CD4-positive, alpha-beta T cell treated with Interleukin-15 for 1 hour (primary cell): ENCODE measurements around the gene PIN4.
A peak's percentile ranks its signal among the peaks of the same experiment; 100 is the strongest.
"Not testable (repeated sequence)": the region's sequence is repeated elsewhere in the genome, so short reads cannot be mapped to it uniquely, and the experiment has no call there.

Source experiments
- DNase-seq: peaks from one replicate; pipeline ENCODE4 v3.0.0-alpha.2; 2020

Gene PIN4

GRCh38 chrX:72181178-72182125 is at the start of gene PIN4:
Gene PIN4, plus strand, starts transcription at chrX:72181757. Its CDS starts 29 bp downstream, at chrX:72181786.
- peak; percentile 93 for DNase-seq

GRCh38 chrX:72132456-72132855 is 49.1 kb upstream of the PIN4 start:
- DNase-seq = no peak

GRCh38 chrX:72133851-72134546 is 47.6 kb upstream of the PIN4 start:
- DNase-seq = no peak

- no peak for DNase-seq
Observed at GRCh38 chrX:72137846-72138495, 43.6 kb upstream of the PIN4 start.

- no peak for DNase-seq
Observed at GRCh38 chrX:72139538-72139937, 42.0 kb upstream of the PIN4 start.

- DNase-seq = no peak
Observed at GRCh38 chrX:72141372-72142004, 40.1 kb upstream of the PIN4 start.

- DNase-seq = no peak
Observed at GRCh38 chrX:72142094-72142793, 39.3 kb upstream of the PIN4 start.

GRCh38 chrX:72142794-72143608 is 38.6 kb upstream of the PIN4 start:
- no peak for DNase-seq

- DNase-seq = no peak
Observed at GRCh38 chrX:72143609-72143907, 38.0 kb upstream of the PIN4 start.

GRCh38 chrX:72145181-72145580 is 36.4 kb upstream of the PIN4 start:
- no peak for DNase-seq

- no peak for DNase-seq
Observed at GRCh38 chrX:72146527-72146926, 35.0 kb upstream of the PIN4 start.

GRCh38 chrX:72158773-72159172 is 22.8 kb upstream of the PIN4 start:
- no peak for DNase-seq

GRCh38 chrX:72159769-72160168 is 21.8 kb upstream of the PIN4 start:
- no peak for DNase-seq

- no peak for DNase-seq
Observed at GRCh38 chrX:72165551-72165950, 16.0 kb upstream of the PIN4 start.

- DNase-seq = peak; percentile 54
Observed at GRCh38 chrX:72169008-72169728, 12.4 kb upstream of the PIN4 start.

- not testable (repeated sequence) for DNase-seq
Observed at GRCh38 chrX:72176289-72176688, 5.3 kb upstream of the PIN4 start.

- no peak for DNase-seq
Observed at GRCh38 chrX:72176981-72177380, 4.6 kb upstream of the PIN4 start.

GRCh38 chrX:72180539-72180938 is 1.0 kb upstream of the PIN4 start:
- no peak for DNase-seq

GRCh38 chrX:72182924-72183323 is 1.4 kb downstream of the PIN4 start:
- DNase-seq = no peak

- DNase-seq = no peak
Observed at GRCh38 chrX:72201836-72202536, 20.4 kb downstream of the PIN4 start.
